NCI-H146 (cell line): ENCODE results near the gene ABLIM2.

Source experiments
- DNase-seq: peaks from one replicate; lab custom pipeline; 2025; lab: John Stamatoyannopoulos, UW

ABLIM2 gene

DNA sequence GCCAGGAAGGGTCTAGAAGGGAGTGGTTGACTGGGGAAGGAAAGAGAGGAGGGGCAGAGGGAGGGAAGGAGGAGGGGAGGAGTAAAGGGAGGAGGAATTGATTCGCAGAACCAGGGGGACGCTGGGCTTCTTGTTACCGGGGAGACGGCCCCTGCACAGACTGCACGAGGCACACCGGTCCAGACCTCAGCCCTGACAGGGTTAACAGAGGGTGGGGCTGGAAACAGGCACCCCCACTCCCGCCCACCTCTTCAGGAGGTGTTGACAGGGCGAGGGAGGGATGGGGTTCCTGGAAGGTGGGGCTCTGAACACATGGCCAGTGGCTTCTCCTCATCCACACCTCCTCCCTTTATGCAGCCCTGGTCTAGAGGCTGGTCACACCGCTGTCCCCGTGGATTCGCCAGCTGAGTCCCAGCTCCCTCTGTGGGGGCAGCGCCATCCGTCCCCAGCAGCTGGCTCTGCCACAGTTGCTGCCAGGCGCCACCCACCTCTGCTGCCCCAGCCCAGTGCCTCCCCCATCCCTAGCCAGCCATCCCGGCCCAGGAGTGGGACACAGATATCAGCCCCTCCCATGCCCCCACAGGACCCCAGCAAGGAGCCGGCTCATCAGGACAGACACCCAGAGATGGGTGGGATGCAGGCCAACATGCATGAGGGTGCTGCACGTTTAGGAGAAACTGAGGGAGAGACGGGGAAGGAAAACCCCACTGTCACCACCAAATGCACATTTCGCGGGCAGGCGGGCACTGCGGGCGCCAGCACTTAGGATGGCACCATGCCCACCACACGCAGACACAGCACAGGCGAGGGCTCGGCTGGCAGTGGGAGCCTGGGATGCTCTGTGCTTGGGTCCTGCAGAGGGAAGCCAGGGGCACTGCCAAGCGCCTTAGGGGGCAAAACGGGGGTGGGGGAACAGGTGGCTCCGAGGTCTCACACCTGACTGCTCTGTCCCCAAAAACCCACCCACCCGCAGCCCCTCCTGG lies 87.6 kb downstream of the ABLIM2 start:
- DNase-seq, result no peak

DNA sequence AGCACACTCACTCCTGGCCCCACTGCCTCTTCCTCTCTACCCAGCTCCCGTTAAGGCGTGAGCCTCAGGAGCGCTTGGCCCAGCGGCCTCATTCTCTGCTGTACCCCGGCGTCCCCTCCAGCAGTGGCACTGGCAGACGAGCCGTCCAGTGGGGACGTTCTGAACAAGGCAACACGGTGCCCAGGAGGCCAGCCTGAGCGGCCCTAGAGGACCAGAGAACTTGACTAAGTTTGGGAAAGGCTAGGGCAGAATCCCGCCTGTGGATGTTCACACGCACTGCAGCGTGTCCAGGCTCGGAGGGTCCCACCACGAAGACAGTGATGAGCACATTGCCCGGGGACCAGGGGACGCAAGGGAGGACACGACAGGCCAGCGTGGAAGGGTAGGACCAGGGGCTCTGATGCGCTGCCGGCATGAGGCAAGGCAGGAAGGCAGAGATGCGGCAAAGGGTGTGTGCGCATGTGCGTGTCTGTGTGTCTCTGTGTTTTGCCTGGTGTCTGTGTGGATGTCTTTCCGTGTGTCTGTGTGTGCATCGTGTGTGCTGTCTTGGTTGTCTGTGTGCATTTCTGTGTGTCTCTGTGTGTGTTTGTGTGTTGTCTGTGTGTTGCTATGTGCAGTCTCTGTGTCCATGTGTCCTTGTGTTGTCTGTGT lies 89.4 kb downstream of the ABLIM2 start:
- DNase-seq, result no peak

DNA sequence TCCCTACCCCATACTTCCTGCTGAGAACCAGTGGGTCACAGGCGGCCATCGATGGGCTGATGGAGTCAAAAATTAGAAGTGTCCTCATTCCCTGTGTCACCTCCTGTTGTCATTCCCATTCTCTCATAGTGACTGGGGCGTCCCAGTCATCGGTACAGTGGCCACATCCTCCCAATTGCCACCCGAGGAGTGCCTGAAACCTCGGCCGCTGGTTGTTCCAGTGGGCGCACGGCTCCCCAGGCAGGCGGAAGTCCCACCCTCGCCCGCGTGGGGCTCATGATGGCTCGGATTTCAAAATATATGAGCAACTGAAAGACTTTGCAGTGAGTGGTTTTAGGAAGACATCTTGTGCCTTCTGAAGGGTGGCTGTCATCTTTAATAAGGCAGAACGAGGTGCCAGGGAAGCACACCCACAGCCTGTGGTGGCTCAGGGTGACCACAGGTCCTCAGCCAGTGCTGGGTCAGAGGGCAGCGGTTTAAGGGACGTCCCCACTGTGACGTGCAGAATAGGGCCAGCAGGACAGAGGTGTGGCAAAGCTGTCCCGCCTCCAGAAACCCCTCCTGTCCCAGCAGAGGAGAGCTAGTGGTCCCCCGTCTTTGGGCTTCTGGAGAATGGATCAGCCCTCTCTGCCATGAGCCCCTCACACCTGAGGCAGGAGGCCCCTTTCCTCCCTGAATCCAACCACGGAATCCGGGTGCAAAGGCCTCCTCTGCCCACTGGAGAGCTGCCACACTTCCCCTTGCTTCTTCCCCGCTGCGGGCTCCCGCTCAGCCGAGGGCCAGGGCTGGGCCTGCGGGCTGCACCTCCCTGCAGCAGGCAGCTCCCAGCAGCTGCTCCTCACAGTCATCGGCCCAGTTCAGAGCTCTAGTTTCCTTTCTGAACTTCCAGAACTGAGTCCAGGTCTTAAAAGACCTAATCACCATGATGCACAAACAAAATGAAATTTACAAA lies 90.4 kb downstream of the ABLIM2 start:
- DNase-seq, result no peak

DNA sequence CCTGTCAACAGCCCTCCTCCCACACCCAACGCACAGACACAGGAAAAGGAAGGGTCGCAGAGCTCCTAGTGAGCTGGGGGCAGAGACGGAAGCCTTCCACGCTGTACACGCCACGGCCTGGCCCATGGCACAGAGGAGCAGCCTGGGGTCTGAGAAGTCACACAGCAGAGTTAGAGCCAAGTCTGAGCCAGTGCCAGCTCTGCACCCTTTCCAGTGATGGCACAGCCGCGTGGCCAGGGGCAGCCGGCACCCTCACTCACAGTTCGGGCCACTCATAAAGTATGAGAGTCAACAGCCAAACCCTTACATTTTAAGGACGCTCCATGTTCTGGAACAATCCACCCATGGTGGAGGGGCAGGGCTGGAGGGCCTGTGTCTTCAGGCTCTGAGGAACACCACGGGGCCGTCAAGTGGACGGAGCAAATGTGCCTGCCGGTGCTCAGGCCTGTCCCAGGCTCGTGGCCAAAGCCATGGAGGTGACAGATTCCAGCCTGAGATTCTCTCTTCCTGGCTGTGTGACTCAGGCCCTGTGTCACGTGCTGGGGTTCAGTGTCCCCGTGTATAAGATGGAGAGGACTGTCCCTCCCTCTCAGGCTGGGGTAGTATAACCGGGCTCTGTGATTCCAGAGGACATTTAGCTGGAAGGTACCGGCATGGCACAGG lies 91.2 kb downstream of the ABLIM2 start:
- no peak for DNase-seq

DNA sequence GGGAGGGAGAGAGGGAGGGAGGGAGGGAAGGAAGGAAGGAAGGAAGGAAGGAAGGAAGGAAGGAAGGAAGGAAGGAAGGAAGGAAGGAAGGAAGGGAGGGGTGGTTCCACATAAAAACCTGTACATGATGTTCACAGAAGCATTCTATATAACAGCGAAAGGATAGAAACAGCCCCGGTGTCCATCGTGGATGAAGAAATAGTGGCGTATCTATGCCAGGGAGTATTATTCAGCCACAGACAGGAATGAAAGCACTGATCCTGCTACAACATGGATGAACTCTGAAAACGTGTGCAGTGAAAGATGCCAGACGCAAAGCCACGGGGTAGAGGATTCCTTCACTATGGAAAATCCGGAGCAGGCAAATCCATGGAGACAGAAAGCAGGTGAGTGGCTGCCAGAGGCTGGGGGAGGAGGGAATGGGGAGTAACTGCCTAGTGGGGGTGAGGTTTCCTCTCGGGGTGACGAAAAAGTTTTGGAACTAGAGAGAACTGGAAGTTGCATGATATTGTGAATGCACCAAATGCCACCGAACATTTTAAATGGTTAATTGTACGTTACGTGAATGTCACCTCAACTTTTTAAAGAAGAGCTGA lies 92.2 kb downstream of the ABLIM2 start:
- no peak for DNase-seq

DNA sequence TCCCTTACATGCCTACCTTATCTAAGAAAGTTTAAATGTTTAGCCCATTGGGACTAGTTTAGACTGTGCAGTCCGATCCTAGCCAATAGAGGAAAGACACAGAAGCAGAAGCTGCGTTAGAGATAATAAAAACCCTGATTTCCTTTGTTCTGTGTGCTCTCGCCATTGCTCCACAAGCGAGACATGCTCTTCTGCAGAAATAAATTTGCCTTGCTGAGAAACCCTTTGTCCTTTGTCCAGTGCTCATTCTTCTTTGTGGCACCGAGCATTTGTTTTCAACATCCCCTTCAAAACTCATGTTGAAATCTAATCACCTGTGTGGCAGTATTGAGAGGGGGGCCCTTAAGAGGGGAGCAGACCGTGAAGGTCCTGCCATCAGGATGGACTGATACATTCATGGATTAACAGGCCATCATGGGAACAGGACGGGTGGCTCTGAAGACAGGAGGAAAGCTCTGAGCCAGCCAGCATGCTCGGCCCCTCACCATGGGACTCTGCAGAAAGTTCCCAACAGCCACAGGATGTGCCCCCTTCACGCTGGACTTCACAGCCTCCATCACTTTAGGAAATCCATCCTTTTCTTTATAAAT lies 94.5 kb downstream of the ABLIM2 start:
- no peak for DNase-seq

DNA sequence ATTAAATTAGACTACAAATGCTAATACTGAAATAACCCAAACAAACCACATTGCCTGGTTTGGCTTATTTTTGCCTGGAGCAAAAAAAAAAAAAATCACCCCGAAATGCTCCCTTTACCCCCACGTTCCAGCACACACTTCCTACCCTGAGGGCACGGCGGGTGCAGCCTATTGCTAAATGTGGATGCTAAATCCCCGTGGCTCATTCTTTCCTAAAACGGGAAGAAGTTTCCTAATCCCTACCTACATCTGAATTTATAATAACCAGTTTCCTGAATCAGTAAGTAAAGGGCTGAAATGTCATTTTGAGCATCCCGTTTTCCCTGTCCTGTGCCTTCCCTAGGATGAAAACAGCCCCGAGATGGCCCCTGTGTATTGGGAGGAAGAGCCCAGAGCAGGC lies 97.0 kb downstream of the ABLIM2 start:
- DNase-seq, result no peak

DNA sequence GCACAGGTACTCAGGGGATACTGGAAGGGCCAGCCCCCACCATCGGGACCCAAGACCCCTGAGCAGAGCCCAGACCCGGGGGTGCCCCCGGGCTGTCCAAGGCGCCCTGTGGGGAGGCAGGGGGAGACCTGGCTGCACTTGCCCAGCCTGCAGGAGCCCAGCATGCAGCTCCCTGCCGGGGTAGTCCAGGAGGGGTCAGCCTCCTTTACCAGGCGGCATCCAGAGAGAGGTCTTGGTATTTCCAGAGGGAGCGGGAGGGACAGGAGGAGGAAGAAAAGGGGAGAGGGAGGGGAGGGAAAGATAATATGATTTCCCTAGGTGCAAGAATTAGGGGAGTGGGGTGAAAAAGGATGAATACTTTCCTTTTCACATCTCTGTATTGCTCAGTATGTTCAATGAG lies 97.5 kb downstream of the ABLIM2 start:
- DNase-seq, result no peak

DNA sequence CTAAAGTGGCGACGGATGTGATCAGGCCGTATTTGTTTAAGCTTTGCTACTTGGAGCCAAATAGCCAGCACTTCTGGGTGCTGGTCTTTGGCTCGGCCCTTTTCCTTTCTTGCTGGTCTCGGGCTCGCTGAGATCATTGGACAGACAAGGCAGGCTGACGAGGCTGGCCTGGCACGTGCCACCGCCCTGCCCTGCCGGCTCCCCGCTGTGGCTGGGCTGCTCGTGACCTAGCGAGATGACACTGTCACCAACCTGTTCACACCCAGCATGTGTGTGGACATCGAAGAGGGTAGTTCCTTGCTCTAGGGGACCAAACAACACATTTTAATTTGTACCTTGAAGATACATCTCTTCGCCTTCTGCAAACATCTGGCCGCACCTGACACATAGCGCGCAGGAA lies 98.0 kb downstream of the ABLIM2 start:
- DNase-seq, result no peak

DNA sequence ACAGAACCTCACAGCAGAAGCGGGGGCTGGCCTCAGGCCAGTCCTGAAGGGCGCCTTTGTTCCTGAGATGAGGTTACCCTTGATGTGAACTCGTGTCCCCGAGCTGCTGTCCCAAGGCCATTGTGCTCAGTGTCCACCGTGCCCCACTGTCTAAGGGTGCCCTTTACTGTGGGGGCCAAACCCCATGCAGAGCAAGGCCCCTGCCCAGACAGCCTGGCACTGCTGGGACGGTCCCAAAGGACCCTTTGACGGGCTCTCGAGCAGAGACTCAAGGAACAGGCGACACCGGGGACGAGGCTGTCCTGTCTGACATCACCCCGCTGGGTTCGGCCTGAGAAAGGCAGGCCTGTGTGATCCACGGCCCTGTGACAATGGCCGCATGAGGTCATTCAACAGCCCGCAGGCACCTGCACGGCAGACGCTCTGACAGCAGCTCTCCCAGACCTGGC lies 100.6 kb downstream of the ABLIM2 start:
- DNase-seq, result no peak

DNA sequence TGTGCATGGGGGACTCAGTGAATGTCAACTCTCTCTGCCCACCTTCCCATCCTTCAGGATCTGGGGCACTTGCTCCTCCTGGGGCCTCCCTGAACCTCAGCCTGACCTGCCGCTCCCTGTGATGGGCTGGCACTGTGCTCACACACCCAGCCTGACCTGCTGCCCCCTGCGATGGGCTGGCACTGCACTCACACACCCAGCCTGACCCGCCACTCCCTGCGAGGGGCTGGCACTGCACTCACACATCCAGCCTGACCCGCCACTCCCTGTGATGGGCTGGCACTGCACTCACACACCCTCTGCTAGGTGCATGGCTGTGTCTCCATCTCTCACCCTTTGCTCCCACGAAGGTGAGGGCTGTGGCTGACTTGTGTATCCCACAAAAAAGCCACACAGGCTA lies 103.4 kb downstream of the ABLIM2 start:
- no peak for DNase-seq

DNA sequence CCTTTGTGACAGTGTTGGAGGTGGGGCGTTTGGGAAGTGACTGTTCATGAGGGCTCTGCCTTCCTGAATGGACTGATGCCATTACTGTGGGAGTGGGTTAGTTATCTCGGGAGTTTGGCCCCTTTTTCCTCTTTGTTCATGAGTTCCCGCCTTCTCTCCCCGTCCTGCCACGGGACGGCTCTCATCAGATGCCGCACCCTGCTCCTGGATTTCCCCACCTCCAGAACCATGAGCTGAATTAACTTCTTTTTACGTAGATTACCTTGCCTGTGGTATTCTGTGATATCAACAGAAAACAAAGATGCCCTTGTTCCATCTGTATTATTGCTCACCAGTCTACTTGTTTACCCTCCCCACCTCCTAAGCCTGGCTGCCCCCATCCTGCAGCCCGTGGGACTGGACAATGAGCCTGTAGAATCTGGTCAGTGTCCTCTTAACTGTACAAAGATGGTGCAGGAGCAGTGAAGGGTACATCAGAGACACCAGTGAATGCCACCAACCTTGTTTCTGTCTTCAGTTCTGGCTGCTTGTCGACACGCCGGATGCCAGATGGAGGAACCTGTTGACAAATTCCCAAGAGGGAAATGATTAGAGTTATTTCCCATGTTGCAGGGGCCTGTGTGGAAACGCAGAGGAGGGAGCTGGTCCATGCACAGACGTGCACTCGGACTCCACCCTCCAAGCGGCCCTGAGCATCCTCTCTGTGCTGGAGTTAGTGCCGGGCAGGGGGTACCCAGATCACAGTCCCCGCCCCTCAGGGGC lies 104.7 kb downstream of the ABLIM2 start:
- no peak for DNase-seq

DNA sequence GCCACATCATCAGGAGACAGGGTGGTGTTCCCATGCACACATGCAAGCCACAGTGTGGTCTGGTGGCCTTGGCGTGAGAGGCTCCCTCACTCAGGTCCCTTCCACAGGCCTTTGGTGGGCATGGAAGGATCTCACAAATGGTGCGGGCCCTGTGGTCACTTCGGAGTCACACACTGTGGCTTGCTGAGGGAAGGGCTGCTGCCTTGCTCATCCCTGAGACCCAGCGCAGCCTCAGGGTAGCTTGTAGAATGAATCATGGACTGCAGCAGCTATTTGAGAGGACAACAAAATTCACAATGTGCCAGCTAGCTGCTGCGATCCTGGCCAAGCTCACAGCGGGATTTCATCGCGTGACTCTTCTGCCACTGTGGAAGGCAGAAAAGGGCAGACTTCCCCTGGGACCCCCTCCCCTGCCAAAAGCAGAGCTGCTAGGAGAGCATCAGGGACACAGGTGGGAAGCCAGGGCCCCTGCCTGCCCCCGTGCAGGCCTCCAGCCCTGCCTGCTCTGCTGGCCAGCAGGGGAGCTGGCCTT lies 106.4 kb downstream of the ABLIM2 start:
- no peak for DNase-seq

DNA sequence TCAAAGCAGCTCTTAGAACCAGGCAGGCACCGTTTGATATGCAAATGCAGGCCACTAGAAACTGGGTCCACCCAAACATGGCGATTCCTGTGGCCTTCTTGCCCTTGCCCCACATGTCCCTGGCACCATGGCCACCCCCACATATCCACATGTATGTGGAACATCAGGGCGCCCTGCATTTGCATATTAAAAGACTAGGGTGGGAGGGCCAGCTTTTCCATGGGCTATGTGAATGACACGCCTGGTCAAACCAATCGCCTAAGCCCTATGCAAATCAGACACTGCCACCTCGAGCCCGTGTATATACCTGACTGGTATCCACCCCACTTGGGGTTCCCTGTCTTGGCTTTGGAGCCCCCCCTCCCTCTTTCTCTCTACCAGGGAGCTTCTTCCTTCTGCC lies 107.0 kb downstream of the ABLIM2 start:
- DNase-seq, result no peak

DNA sequence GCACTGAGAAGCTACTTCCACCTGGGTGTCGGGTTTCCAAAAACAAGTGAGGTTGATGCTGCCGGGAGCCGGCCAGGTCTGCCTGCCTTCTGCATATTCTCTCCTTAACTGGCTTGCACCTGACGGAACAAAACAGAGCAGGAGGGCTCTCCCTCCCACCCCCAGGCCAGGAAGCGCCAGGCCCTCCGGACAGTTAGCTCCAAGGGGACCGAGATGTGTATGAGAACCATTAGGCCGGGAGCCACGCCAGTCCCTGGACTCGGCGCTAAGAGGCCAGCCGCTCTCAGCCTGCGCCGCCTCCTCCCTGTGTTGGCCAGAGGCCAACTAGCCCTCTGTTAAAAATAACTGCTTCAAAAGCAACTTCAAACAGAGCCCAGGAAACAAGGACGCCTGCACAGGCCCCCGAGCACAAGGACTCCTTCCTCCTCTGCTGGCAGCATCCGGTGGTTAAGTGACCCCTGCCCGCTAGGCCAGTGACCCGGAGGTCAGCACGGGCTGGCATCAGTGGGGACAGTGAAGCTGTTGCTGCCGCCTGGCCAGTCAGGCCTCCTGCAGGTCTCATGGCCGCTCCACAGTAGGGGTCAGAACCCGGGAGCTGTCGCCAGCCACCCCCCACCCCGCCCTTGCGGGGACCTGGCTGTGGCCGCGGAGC lies 107.9 kb downstream of the ABLIM2 start:
- DNase-seq, result peak; percentile 93

DNA sequence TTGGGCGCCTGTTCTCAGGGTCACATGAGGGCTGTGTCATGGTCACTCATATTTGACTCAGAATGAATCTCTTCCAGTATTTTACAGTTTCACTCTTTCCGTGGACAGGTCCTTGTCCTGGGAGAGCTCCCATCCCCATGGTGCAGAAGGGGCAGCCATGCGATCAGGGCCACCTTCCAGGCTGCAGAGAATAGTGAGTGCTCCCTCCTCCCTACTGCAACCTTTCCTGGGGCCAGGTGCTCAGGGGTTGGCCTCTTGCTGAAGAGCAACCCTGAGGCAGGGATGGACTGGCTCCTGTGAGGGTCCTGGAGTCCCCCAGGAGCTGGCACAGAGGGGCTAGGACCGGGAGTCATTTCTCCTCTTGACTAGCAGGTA lies 108.4 kb downstream of the ABLIM2 start:
- DNase-seq, result no peak

DNA sequence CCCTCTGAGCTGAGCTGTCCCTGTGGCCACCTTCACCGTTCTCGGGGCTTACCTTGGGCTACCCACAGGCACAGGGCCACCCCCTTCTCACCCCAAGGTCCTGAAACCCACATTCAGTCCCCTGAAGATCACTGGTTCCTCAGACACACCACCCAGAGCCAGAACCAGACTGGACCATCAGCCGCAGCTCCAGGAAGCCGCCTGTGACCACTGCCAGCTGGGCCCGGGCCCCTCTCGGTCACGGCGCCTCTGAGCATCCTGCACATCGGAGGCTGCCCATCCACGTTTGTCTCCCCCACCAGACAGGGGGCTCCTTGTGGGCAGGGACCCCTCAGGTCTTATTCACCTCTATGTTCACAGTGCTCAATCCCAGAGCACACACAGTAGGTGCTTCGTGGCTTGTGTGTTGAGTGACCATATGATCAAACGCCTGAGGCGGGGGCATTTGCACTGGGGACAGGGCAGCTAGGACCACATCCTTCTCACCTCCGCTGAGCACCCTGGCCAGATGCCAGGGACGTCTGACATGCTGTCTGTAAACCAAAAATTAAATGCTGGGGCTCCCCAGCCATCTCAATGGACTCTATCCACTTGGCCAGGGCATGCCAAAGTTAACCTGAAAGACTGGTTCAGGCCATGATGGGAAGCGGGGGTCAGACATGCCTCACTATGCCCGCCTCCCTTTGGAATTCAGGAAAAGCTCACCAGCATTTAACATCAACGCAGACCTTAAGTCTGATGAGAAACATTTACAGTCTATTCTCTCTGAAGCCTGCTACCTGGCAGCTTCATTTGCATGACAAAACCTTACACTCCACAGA lies 109.5 kb downstream of the ABLIM2 start:
- peak; percentile 17 for DNase-seq
